ENCODE measurements around the gene CCDC112. TPM values are rescaled to one million over a fixed set of nuclear protein-coding genes. Genes with fewer than 3 reads are reported as not detected.

Gene CCDC112
- polyA plus RNA-seq, 5 donors, result 12.5 to 19.9 (median 19.3) TPM

DNA sequence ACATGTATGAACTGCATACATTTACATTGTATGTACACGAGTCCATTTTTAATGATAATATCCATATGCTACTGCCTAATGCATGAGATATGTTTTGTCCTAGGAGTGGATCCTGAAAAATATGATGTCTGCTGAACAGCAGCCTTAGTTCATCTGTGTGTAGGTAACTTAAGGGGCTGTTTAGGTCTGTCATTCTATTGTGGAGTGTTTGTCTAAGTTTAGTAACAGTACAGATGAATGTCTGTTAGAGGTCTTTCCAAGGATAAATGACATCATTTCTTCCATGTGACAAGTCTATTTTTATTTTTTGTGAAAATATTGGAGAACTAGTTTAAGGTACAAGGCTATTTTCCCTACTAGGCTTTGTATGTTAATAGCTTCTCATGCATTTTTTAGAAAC, 22.6 kb upstream of the CCDC112 start:
- no peak for DNase-seq

DNA sequence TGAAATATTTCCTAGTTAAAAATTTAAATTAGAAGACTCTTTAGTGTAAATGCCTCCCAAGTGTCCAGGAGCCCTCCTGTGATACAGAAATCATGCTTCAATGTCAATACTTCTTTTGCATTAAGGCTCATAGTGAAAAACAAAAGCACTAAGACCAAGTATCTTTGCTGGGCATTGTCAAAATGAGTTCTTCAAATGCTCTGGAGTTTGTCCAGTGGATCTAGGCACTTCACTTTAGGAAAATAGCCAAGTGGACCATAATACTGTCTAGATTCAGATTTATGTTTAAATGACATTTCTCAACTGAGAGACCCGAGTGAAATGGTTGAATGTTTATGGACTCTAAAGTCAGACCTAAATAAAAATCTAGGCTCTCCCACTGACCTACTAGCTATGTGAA, 21.3 kb upstream of the CCDC112 start:
- DNase-seq, result no peak

DNA sequence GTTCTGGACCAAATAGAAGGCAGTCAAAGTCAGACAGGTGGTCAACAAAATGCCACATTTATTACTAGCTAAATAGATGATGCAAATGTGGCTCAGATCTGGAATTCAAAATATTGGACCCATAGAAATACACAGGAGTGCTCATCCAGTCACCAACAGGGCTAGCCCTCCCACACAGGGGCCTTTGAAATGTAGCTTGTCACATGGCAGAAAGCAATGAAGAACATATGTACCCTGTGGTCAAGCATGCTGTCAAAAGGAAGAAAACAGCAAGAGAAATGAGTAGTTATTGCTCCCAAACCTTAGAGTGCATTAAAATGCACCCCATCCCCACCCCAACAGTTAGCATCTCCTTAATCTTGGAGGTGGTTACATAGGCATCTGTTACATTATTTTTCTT, 20.9 kb upstream of the CCDC112 start:
- DNase-seq, result no peak

DNA sequence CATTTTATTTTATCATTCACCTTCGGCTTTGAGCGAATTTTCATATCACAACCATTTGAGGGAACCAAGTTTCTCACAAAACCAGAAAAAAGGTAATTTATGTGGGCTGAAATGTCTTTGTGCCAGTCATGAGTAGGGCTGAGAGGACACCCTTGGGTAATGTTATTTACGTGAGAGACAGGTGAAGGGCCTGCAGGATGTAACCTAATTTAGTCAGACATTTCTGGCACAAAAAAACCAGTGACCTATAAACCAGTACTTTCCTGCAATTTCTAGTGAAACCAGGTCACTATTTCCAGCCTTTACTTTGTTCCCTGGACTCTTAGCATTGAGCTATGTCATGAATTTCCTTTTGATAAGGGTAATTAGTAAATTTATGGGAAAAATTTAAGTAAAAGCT, 17.2 kb upstream of the CCDC112 start:
- no peak for DNase-seq

DNA sequence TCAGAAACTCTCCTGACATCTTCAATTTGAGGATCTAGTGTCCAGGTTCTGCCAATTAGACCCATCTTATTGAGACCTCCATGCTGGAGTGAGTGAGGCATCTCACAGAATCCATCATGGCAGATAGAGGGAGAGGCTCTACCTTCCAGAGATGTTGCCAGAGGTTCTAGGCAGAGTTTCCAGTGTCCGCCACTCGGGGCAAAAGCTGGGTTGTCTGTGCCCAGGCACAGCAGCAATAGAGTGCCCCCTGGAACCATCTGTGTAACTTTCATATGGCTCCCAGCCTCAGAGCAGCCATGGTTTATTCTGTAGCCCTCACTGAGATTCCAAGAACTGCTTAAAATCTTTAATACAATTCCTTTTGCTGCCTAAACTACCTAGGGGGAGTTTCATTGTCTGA, 16.6 kb upstream of the CCDC112 start:
- no peak for DNase-seq

DNA sequence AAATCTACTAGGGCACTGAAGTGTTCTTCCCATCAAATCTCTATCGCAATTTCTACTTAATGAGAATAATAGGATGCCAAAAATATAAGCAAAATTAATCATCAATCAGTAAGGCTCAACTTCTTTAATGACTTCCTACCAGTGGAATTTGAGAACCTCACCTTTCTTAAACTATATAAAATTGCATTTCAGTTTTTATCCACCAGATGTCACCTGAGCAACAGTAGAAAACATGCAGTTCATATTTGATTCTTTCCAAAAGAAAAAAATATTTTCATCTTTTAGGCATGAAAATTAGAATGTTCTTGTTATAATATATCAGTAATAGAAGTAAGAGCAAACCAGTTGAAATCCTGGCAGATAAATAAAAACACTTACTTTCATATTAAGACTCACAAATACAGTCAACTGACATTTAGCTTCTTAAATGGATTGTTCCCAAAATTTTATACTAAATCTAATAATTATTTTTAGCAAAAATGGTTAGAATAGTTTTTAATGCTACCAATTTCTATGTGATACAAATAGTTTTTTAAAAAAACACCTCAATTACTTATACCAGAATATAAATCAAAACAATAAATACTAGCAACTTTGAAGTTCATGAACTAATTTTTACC, 13.4 kb upstream of the CCDC112 start:
- DNase-seq, result peak in 1 of 2 donors; percentile 28

DNA sequence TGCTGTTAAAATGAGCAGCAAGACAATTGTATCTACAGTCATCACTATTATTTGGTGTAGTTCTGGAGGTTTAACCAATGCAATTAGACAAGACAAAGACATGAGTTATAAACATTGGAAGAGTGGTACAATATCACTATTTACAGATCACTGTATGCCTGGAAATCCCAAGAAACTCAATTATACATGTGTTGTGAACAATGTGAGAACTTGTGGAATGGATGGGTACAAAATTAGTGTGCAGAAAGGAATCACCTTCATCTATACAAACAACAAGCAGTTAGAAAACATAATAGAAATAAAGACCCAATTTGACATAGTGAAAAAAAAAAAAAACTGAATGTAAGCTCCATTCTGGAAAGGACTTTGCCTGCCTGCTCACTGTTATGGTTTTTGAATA, 12.4 kb upstream of the CCDC112 start:
- no peak for DNase-seq

DNA sequence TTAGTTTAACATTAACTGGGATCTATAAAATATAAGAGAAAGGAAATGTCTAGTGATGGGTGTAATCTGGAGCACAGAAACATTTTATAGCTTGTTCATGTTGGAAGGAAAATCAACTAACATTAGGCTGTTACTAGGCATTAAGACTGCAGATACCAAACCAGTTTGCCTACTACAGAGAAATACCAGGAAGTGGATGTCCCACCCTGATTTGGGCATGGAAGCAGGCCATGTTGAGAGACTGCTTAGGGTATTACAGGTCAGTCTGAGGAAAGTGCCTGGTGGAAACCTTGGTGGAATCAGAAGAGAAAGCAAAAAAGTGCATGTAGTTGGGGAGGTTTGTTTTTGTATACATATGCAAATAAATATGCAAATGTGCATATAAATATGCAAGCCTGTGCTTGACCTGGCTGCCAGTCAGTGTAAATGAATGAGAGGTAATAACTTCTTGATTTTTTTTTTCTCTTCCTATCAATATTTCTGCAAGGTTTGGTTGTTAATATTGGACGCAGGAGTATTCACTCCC, 9.6 kb upstream of the CCDC112 start:
- no peak for DNase-seq

DNA sequence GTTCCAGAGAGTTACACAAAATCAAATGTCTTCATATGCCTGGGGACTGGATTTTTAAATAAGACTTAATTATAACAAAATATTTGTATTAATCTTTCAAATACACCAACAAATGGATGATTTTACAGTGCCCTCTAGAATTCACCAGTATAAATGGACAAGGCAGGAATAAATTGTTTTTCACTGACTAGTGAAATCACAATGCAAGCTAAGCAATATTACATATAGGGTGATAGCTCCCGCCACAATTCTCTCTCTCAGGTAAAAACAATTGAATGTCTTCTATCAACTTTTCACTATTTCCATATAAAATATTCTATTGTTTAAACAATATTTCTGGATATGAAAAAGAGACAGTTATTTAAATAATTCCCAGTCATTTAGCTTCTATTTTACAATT, 8.0 kb upstream of the CCDC112 start:
- no peak for DNase-seq

DNA sequence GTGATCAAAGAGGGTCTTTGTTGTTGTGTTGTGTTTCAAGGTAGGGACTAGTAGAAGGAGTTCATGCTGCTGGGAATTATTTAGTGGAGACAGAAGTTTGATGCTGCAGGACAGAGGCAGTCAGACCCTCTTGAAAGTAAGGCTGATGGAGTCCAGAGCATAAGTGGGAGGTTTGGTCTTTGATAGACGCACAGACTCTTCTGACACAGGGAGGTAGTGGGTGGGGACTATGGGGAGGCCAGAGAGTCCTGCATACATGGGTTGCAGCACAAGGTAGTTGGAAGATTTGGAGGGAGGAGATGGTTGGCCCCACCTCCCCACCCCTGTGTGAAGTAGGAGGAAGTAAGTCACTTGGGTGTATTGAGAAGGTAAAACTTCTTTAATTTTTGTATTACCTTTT, 2.4 kb upstream of the CCDC112 start:
- no peak for DNase-seq

DNA sequence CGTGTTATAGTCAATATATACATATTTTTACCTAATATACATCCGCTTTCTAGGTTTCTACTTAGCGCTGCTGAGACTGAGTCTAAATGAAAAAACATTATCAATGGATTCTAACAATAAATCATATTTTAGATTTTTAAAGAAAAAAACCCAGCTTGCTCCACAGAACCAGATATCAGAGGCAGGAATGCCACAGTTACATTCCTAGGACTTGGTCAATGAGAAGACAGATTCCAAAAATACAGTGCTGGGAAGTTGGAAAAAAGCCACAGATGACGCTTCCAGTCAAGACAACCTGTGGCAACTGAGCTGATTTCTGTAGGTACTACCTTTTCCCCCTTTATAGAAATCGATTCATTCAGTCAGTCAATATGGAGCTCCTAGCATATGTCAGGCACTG, 577 bp upstream of the CCDC112 start:
- DNase-seq, result peak in 1 of 2 donors; percentile 11

DNA sequence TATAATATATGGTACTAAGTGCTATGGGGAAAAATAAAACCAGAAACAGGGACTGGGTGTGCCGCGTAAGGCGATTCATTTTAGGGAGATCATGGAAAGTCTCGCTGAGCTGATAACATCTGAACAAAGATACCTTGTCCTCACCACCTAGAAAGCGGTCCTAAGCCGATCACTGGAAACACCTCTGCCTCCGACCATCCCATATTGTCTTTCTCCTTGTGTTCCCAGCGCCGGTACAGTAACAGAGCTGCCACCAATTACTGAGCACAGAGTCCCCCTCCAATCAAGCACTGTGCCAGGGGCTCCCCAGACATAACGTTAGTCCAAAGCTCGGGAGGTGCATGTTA, 704 bp downstream of the CCDC112 start:
- no peak for DNase-seq

DNA sequence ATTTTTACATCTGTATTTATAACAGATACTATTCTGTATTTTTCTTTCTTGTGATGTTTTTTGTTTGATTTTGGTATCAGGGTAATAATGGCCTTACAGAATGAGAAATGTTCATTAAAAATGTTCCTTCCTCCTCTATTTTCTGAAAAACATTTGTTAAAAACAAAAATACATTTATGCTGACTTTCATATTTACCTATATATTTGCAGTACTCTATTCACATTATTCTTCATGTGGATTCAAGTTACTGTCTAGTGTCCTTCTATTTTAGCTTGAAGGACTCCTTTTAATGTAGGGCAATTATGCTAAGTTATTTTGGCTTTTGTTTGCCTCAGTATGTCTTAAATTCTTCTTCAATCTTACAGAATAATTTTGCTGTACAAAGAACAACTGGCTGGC, 5.1 kb downstream of the CCDC112 start:
- no peak for DNase-seq

DNA sequence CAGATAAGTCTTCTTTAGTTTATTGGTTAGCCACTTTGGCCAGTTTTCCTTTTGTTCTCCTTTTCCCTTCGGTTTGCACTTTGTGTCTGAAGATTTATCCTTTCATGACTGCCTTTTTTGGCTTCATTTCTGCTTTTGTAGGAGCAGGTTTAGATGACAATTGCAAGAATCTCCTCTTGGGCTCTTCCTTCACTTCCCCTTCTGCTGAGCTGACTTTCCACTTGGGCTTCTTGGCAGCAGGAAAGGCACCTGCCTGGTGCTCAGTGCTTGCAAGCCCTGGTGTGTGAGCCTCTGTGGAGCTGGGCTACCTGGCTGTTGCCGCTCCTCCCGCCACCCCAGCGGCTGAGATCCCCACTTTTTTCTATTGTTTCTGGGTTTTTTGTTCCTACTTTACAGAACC, 7.3 kb downstream of the CCDC112 start:
- DNase-seq, result no peak

DNA sequence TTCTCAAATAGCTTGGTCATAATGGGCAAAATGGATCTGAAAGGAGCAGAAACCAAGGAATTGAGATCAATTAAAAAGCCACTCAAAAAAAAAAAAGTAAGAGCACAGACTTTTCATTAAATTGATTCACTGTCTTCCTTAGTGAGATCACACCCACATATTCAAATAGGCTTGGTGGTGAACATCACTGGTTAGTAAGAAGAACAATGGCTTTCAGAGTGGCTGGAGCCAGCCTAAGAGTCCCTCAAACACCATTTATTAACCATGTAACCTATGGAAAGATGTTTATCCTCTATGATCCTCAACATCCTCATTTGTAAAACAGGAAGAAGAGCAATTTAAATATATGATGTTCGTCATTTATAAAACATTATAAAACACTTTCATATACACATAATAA, 12.4 kb downstream of the CCDC112 start:
- DNase-seq, result no peak

DNA sequence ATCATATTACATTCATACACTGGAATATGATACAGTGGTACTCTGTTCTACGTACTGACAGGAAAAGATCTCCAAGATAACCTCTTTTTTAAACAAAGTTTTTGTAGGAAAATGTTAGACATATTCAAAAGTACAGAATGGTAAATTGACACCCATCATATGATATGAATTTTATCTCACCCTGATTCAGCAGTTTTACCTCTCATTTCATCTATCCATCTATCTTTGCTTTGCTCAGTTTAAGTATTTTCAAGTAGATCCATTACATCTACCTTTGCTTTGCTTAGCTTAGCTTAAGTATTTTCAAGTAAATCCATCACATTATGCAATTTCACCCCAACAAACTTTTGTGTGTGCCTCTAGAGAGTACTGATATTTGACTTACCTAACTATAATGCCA, 14.3 kb downstream of the CCDC112 start:
- no peak for DNase-seq

DNA sequence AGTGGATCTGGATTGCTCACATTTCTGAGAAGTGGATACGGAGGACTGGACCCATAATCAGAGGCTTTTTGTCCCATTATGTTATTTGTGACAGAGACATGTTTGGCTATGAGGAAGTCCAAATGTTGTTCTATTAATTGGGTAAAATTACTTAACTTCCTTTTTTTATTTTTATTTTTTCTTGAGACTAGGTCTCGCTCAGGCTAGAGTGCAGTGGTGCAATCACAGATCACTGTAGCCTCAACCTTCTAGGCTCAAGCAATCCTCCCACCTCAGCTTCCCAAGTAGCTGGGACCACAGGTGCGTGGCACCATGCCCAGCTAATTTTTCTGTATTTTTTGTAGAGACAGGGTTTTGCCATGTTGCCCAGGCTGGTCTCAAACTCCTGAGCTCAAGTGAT, 21.9 kb downstream of the CCDC112 start:
- DNase-seq, result no peak

DNA sequence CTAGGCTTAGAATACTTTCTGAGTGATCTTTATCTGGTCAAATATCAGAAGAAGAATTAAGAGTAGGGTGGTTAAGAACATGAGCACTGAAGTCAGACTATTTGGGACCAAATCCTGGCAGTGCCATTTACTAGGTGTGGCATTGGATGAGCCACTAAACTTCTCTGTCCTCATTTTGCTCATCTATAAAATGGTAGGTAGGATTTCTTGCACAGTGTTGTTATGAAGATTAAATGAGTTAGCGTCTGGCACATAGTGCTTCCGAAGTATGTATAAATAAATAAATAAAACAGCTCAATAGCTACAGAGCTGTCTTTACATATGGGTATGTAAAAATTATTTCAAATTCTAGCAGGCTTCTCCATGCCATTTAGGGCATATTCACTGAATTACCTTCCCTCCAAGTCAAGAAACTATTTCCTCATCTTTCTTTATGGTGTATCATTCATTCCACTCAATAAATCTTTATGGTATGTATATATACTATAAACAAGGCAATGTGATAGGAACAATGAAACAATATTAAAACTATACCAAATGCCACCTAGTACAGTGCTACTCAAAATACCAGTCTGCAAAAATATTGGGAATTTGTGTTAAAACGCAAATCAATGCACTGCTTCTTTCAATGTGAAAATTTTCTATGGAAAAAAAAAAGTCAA, 24.0 kb downstream of the CCDC112 start:
- DNase-seq, result no peak

DNA sequence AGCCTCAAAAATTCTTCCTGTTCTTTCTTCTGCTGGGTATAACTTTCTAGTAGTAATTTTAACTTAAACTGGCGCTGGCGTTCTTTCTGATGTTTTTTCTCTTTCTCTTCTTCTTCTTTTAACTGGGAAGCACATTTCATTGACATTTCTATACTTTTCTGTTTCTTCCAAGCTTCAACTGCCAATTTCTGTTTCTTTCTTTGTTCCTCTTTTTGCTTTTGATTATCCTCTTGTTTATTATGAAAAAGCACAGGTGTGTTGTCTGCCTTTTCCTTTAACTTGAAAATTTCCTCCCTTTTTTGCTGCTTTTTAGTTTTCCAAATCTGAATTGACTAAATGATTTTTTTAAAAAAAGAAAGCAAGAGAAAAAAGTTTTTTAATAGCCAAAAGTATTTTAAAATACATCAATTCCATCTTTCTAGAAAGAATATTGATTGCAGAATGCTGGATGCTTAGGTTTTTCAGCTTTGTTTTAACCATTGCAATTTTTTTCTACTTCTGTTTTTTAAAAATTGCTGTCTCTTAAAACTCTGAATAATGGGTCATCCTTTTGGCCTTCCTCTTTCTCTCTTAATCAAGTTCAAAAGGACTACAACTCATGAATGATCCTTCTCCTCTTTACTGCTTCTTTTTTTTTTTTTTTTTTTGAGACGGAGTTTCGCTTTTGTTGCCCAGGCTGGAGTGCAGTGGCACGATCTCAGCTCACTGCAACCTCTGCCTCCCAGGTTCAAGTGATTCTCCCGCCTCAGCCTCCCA, 25.0 kb downstream of the CCDC112 start:
- no peak for DNase-seq

DNA sequence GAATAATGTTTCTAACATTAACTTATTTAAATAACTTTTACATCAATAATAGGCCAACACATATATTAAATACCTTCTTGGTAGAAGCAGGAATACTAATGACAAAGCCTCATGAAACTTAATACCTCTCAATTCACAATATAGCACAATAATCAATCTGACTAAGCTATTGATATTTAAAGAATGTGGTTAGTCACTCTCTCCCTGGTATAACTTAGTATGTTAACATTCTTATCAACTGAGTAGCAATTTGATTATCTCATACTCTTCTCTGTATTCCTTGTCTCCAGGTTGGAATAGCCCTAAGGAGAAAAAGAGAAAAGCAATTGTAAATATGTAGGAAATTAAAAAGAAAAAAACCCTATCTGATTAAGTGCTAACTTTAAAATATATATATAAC, 28.8 kb downstream of the CCDC112 start:
- DNase-seq, result no peak

DNA sequence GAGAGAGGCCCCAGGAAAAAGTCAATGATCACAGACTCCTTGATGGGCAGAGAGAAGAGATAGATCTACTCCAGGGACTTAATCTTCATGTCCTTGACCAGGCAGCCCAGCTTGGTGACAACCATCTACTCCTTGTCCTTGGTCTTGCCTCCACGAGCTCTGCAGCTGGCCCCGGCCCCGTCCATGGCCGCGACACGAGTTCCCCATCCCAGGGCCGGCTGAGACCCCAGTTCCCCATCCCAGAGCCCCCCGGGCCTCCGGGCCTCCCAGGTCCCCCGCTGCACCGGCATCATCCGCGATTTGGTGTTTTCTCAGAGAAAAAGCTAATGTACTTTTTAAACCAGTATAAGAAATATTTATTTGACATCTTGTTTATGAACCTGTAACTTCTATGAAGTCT, 31.2 kb downstream of the CCDC112 start:
- DNase-seq, result no peak

DNA sequence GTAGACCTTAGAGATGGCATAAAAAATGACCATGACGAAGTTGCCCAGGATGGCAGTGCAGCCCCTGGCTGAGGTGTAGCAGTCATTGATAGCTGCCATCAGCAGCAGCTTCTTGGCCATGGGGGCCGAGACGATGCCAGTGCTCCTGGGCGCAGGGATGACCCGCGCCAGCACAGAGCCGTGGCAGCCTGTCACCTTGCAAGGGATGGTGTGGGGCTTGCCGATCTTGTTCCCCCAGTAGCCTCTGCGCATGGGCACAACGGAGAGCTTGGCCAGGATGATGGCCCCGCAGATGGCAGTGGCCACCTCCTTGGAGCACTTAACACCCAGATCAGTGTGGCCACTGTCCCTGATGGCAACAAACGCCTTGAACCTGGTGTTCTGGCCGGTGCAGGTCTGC, 31.7 kb downstream of the CCDC112 start:
- DNase-seq, result no peak

DNA sequence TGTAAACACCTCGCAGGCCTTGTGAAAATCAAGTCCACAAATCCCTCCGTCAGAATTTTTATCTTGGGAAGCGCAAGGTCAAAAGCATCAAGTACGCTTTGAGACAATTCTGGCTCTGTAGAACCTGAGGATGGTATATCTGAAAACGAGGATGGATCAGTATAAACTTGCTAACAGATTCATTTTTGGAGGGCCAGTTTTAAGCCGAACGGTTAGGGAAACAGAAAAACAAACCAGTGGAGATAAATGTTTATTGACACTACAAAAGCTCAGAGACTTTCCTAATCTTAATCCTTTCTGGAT, 33.4 kb downstream of the CCDC112 start:
- DNase-seq, result no peak
